Activated CD4-positive, alpha-beta T cell treated with anti-CD3 and anti-CD28 coated beads, Interleukin-2, amount 50 U/mL, for 1 hour (primary cell): ENCODE measurements around the gene TMEM87B.
"Not testable (repeated sequence)": the region's sequence is repeated elsewhere in the genome, so short reads cannot be mapped to it uniquely, and the experiment has no call there.

Source experiments
- DNase-seq: peaks from one replicate; pipeline ENCODE4 v3.0.0-alpha.2; 2020

Gene TMEM87B

GRCh38 chr2:112074506-112074905 lies 19.4 kb downstream of the TMEM87B start:
- no peak for DNase-seq

GRCh38 chr2:112075490-112076260 lies 20.6 kb downstream of the TMEM87B start:
- no peak for DNase-seq

GRCh38 chr2:112077814-112078213 lies 22.7 kb downstream of the TMEM87B start:
- DNase-seq: no peak

GRCh38 chr2:112081262-112081661 lies 26.2 kb downstream of the TMEM87B start:
- DNase-seq: no peak

- no peak for DNase-seq
These were observed 29.8 kb downstream of the TMEM87B start for GRCh38 chr2:112084689-112085374.

GRCh38 chr2:112085375-112085730 lies 30.3 kb downstream of the TMEM87B start:
- no peak for DNase-seq

- DNase-seq: no peak
These were observed 31.0 kb downstream of the TMEM87B start for GRCh38 chr2:112085916-112086669.

GRCh38 chr2:112087346-112088020 lies 32.4 kb downstream of the TMEM87B start:
- DNase-seq: no peak

- no peak for DNase-seq
These were observed 34.3 kb downstream of the TMEM87B start for GRCh38 chr2:112089375-112089774.

- DNase-seq: no peak
These were observed 37.4 kb downstream of the TMEM87B start for GRCh38 chr2:112092286-112093041.

- DNase-seq: no peak
These were observed 38.1 kb downstream of the TMEM87B start for GRCh38 chr2:112093216-112093615.

GRCh38 chr2:112095681-112096080 lies 40.6 kb downstream of the TMEM87B start:
- no peak for DNase-seq

- no peak for DNase-seq
These were observed 41.0 kb downstream of the TMEM87B start for GRCh38 chr2:112096098-112096497.

- DNase-seq: no peak
These were observed 53.2 kb downstream of the TMEM87B start for GRCh38 chr2:112108178-112108832.

GRCh38 chr2:112109278-112109677 lies 54.2 kb downstream of the TMEM87B start:
- DNase-seq: no peak

GRCh38 chr2:112110966-112111365 lies 55.9 kb downstream of the TMEM87B start:
- DNase-seq: no peak

GRCh38 chr2:112113354-112113753 lies 58.3 kb downstream of the TMEM87B start:
- DNase-seq: not testable (repeated sequence)

- no peak for DNase-seq
These were observed 63.1 kb downstream of the TMEM87B start for GRCh38 chr2:112118148-112118547.

- DNase-seq: peak; percentile 52
These were observed 66.7 kb downstream of the TMEM87B start for GRCh38 chr2:112121682-112122254.

GRCh38 chr2:112129060-112129459 lies 74.0 kb downstream of the TMEM87B start:
- no peak for DNase-seq

- DNase-seq: no peak
These were observed 78.3 kb downstream of the TMEM87B start for GRCh38 chr2:112133344-112133743.
